ENCODE measurements around the gene PCDHB12. TPM values are rescaled to one million over a fixed set of nuclear protein-coding genes. Genes with fewer than 3 reads are reported as not detected.
"Not testable (repeated sequence)": the region's sequence is repeated elsewhere in the genome, so short reads cannot be mapped to it uniquely, and the experiment has no call there.

The PCDHB12 gene
- total RNA-seq, 1 donor from 2014 or later = 3.0 TPM

- no peaks in the 10 kb centered on the region for H3K4me1 Mint-ChIP-seq
- Histone ChIP-seq H3K4me2 (no peak overlapping the region), H2AFZ (replicated peaks) (no peak overlapping the region), H3K9ac (no peak overlapping the region), H3K4me1 (no peaks in the 10 kb centered on the region), H3K9me3 (ENCODE audit: low read depth) (no peaks in the 10 kb centered on the region), H3K27ac (no peak overlapping the region), H3K79me2 (ENCODE audit: low read depth) (no peaks in the 10 kb centered on the region), H3K27me3 (no peaks in the 10 kb centered on the region), H3K36me3 (no peaks in the 10 kb centered on the region), H3K4me3 (no peak overlapping the region), H3F3A (ENCODE audit: low read depth) (no peaks in the 10 kb centered on the region), H4K20me1 (ENCODE audit: low read depth) (no peaks in the 10 kb centered on the region)
- H3K4me3 Mint-ChIP-seq = no peak overlapping the region
- no peak overlapping the region for H3K27ac Mint-ChIP-seq
- H3K27me3 Mint-ChIP-seq (ENCODE audit: insufficient read depth, low read depth) = peaks cover 6% of the 10 kb centered on the region
- DNase-seq (ENCODE audit: low spot score) = no peak
- H3K36me3 Mint-ChIP-seq = no peaks in the 10 kb centered on the region
- TF ChIP-seq EZH2 (IDR thresholded peaks at IDR 0.05) (no peak), CTCF (IDR thresholded peaks at IDR 0.05) (no peak), EZH2phosphoT487 (IDR thresholded peaks at IDR 0.05) (no peak)
- peaks cover 21% of the 10 kb centered on the region for H3K9me3 Mint-ChIP-seq
Observed at GRCh38 chr5:141175933-141176332, 32.6 kb upstream of the PCDHB12 start.

- not testable (repeated sequence) for H3K27ac ChIP-seq; H3K27me3 Mint-ChIP-seq (ENCODE audit: insufficient read depth, low read depth); H3K9ac ChIP-seq; H3K4me3 ChIP-seq; H3K4me3 Mint-ChIP-seq; H4K20me1 ChIP-seq (ENCODE audit: low read depth); H2AFZ ChIP-seq (replicated peaks); H3F3A ChIP-seq (ENCODE audit: low read depth); H3K4me1 ChIP-seq; H3K27ac Mint-ChIP-seq; H3K79me2 ChIP-seq (ENCODE audit: low read depth); H3K36me3 ChIP-seq; H3K36me3 Mint-ChIP-seq; H3K4me2 ChIP-seq; H3K27me3 ChIP-seq; H3K9me3 ChIP-seq (ENCODE audit: low read depth); H3K4me1 Mint-ChIP-seq
- peaks cover 28% of the 10 kb centered on the region for H3K9me3 Mint-ChIP-seq
- DNase-seq (ENCODE audit: low spot score) = peak; percentile 7
Observed at GRCh38 chr5:141177577-141178191, 30.8 kb upstream of the PCDHB12 start, which contains the start of gene PCDHB8. PCDHB8 (plus strand) TSS chr5:141177790; CDS start chr5:141178035, 245 bp downstream.

GRCh38 chr5:141179371-141179770 is 29.1 kb upstream of the PCDHB12 start:
- H3K9ac ChIP-seq; H3K36me3 Mint-ChIP-seq; H4K20me1 ChIP-seq (ENCODE audit: low read depth); H3K4me2 ChIP-seq; H3K27ac Mint-ChIP-seq; H3F3A ChIP-seq (ENCODE audit: low read depth); H3K4me1 Mint-ChIP-seq; H3K79me2 ChIP-seq (ENCODE audit: low read depth); H3K36me3 ChIP-seq; H3K9me3 ChIP-seq (ENCODE audit: low read depth); DNase-seq (ENCODE audit: low spot score); H3K27me3 Mint-ChIP-seq (ENCODE audit: insufficient read depth, low read depth); H3K4me3 Mint-ChIP-seq; H3K27ac ChIP-seq; H3K4me3 ChIP-seq; H2AFZ ChIP-seq (replicated peaks); H3K27me3 ChIP-seq; H3K4me1 ChIP-seq: not testable (repeated sequence)
- H3K9me3 Mint-ChIP-seq = peaks cover 25% of the 10 kb centered on the region

- not testable (repeated sequence) for H3K4me1 Mint-ChIP-seq; H4K20me1 ChIP-seq (ENCODE audit: low read depth); H3K79me2 ChIP-seq (ENCODE audit: low read depth); H3K9me3 ChIP-seq (ENCODE audit: low read depth); H3K9ac ChIP-seq; H3K27me3 ChIP-seq; H3K27ac Mint-ChIP-seq; H3K4me3 ChIP-seq; H3K36me3 ChIP-seq; H3K4me3 Mint-ChIP-seq; H3K27me3 Mint-ChIP-seq (ENCODE audit: insufficient read depth, low read depth); H3F3A ChIP-seq (ENCODE audit: low read depth); DNase-seq (ENCODE audit: low spot score); H3K27ac ChIP-seq; H2AFZ ChIP-seq (replicated peaks); H3K4me1 ChIP-seq; H3K4me2 ChIP-seq
- peaks cover 11% of the 10 kb centered on the region for H3K36me3 Mint-ChIP-seq
- peaks cover 30% of the 10 kb centered on the region for H3K9me3 Mint-ChIP-seq
Observed at GRCh38 chr5:141179876-141180275, 28.6 kb upstream of the PCDHB12 start.

- Mint-ChIP-seq H3K4me1 (no peaks in the 10 kb centered on the region), H3K27ac (no peak overlapping the region), H3K4me3 (no peak overlapping the region), H3K36me3 (peaks cover 14% of the 10 kb centered on the region), H3K9me3 (peaks cover 33% of the 10 kb centered on the region), H3K27me3 (ENCODE audit: insufficient read depth, low read depth) (peaks cover 6% of the 10 kb centered on the region)
- Histone ChIP-seq H3K9ac (no peak overlapping the region), H3F3A (ENCODE audit: low read depth) (no peaks in the 10 kb centered on the region), H3K27me3 (no peaks in the 10 kb centered on the region), H3K27ac (no peak overlapping the region), H3K4me3 (no peak overlapping the region), H3K79me2 (ENCODE audit: low read depth) (no peaks in the 10 kb centered on the region), H3K9me3 (ENCODE audit: low read depth) (no peaks in the 10 kb centered on the region), H3K36me3 (no peaks in the 10 kb centered on the region), H3K4me2 (no peak overlapping the region), H2AFZ (replicated peaks) (no peak overlapping the region), H3K4me1 (no peaks in the 10 kb centered on the region), H4K20me1 (ENCODE audit: low read depth) (no peaks in the 10 kb centered on the region)
- no peak for DNase-seq (ENCODE audit: low spot score)
- TF ChIP-seq EZH2phosphoT487 (IDR thresholded peaks at IDR 0.05) (no peak), CTCF (IDR thresholded peaks at IDR 0.05) (no peak), EZH2 (IDR thresholded peaks at IDR 0.05) (no peak)
Observed at GRCh38 chr5:141180313-141180712, 28.2 kb upstream of the PCDHB12 start.
